GM18520 (cell line): Measurements from ENCODE around the gene SLC16A10.
"Not testable (repeated sequence)": the region's sequence is repeated elsewhere in the genome, so short reads cannot be mapped to it uniquely, and the experiment has no call there.

Experiments used
- ATAC-seq: cut with Tn5 transposase; IDR thresholded peaks from one replicate; pipeline ENCODE4 v1.9.1; 2021; ENCODE audit not compliant: unreplicated experiment

The SLC16A10 gene

GRCh38 chr6:111183702-111184517 lies 96.6 kb downstream of the SLC16A10 start:
- peak; percentile 49 for ATAC-seq

- no peak for ATAC-seq
These were observed 97.7 kb downstream of the SLC16A10 start for GRCh38 chr6:111184827-111185532.

- no peak for ATAC-seq
These were observed 98.7 kb downstream of the SLC16A10 start for GRCh38 chr6:111185954-111186353.

- ATAC-seq = no peak
These were observed 100.6 kb downstream of the SLC16A10 start for GRCh38 chr6:111187874-111188273.

- not testable (repeated sequence) for ATAC-seq
These were observed 102.4 kb downstream of the SLC16A10 start for GRCh38 chr6:111189666-111190210.

GRCh38 chr6:111190637-111191036 lies 103.3 kb downstream of the SLC16A10 start:
- ATAC-seq = no peak

- ATAC-seq = not testable (repeated sequence)
These were observed 103.8 kb downstream of the SLC16A10 start for GRCh38 chr6:111191136-111191535.

GRCh38 chr6:111192911-111193555 lies 105.7 kb downstream of the SLC16A10 start:
- ATAC-seq = no peak

- ATAC-seq = no peak
These were observed 108.4 kb downstream of the SLC16A10 start for GRCh38 chr6:111195656-111196055.

GRCh38 chr6:111198841-111199240 lies 111.5 kb downstream of the SLC16A10 start:
- ATAC-seq = no peak

GRCh38 chr6:111199935-111200334 lies 112.6 kb downstream of the SLC16A10 start:
- ATAC-seq = no peak

- no peak for ATAC-seq
These were observed 113.3 kb downstream of the SLC16A10 start for GRCh38 chr6:111200350-111201243.

- no peak for ATAC-seq
These were observed 113.9 kb downstream of the SLC16A10 start for GRCh38 chr6:111201244-111201554.

- no peak for ATAC-seq
These were observed 114.5 kb downstream of the SLC16A10 start for GRCh38 chr6:111201764-111202163.

GRCh38 chr6:111203539-111203938 lies 116.2 kb downstream of the SLC16A10 start:
- not testable (repeated sequence) for ATAC-seq

GRCh38 chr6:111204305-111204704 lies 117.0 kb downstream of the SLC16A10 start:
- no peak for ATAC-seq

GRCh38 chr6:111204881-111205280 lies 117.6 kb downstream of the SLC16A10 start:
- ATAC-seq = no peak

- ATAC-seq = no peak
These were observed 118.2 kb downstream of the SLC16A10 start for GRCh38 chr6:111205502-111205901.

GRCh38 chr6:111207141-111207858 lies 120.0 kb downstream of the SLC16A10 start:
- ATAC-seq = no peak

GRCh38 chr6:111208933-111209332 lies 121.6 kb downstream of the SLC16A10 start:
- ATAC-seq = no peak
